Amniotic epithelial cell (primary cell): Measurements from ENCODE around the gene TFPI.
"Not testable (repeated sequence)": the region's sequence is repeated elsewhere in the genome, so short reads cannot be mapped to it uniquely, and the experiment has no call there.

ENCODE experiments used
- DNase-seq: peaks from one replicate; pipeline ENCODE4 v3.0.0-alpha.2; 2010; ENCODE audit warnings: low read depth

The TFPI gene

DNA sequence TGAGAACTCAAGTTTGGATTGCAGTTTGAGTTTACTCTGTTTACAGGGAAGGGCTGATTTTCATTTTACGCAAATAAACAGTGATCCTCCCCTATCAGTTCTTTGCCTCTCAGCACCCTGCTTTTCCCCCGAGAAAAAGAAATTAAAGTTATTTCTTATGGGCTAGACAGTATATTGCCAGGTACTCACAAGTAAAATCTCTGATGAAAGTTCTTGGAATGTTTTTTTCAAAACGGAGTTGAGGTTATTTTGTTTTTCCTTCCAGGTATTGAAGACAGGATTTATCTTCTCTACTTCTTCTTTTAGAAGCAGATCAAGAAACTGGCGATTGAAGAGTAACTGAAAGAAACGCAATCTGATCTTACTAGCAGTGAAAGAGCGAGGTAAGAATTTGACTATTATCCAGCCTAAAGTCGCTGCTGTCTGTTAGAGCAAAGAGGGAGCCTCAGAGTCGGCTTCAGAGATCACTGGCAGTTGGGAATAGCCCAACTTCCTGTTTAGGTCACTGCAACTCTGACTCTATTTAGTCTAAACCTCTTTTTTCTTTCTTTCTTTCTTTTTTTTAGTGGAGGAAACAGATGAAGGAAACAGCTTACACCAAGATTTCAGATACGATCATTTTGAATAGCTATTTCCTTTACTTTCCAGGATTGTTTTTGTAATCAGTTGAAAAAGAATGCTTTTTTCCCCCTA lies at the start of gene TFPI:
Gene TFPI (minus strand): TSS at position 425 of the 693 bp plus-strand sequence. CDS start 50,667 bp downstream, outside the sequence.
- peak; percentile 75 for DNase-seq

DNA sequence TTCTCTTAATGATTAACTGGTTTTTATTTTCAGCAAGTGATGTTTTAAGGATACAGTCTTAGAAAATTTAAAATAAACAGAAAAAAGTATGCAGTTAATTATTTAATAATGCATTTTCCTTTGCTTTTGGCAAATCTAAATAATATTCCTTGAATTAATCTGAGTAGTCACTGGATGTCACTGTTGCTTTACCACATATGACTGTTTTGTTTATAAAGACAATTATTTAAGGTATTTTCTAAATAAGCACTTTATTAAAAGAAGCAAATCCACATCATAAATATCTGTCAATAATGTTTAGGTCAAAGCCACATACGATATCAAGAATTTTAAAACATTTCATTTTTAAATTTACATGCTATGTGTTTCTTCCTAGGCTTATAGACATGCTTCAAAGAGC lies 40.6 kb upstream of the TFPI start:
- DNase-seq = no peak

DNA sequence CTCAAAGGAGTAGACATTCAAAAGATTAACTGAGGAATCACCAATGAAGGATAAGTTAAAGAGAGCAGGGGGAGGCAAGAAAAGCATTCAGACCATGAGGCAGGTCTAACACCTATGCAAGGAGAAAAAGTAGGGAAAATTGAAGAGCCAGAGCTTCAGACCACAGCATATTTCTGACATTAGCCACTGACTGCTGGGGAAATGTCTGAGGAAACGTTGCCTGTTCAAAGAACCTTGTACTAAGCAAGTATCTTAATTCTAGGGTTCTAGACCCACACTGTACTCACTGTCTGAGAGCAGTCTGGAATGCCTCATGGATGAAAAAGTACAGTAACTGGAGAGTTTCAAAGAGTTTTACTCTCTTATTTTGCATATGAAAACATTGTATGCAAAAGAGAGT lies 39.5 kb upstream of the TFPI start:
- peak; percentile 74 for DNase-seq

DNA sequence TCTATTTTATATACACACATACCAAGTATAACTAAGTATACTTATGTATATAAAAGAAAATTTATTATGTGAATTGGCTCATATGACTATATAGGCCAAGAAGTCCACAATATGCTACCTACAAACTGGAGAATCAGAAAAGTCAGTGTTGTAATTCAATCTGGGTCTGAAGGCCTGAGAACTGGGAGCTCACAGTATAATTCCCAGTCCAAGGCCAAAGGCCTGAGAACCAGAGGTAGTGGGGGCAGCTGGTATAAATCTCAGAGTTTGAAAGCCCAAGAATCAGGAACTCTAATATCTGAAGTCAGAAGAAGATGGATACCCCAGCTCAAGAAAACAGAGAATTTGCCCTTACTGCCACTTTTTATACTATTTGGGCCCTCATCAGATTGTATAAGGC lies 38.9 kb upstream of the TFPI start:
- no peak for DNase-seq

DNA sequence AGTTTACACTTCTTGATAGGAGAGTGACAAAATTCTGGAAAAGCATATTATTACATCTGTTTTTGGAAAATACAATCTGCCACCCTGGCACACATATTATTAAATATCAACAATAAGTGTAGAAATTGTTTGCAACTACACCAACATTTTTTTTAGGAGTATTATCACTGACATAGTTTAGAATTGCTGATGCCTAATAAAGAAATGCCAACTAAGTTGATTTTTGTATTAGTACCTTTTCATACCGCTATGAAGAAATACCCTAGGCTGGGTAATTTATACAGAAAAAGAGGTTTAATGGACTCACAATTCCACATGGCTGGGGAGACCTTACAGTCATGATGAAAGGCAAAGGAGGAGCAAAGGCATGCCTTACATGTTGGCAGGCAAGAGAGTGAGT lies 35.9 kb upstream of the TFPI start:
- no peak for DNase-seq

DNA sequence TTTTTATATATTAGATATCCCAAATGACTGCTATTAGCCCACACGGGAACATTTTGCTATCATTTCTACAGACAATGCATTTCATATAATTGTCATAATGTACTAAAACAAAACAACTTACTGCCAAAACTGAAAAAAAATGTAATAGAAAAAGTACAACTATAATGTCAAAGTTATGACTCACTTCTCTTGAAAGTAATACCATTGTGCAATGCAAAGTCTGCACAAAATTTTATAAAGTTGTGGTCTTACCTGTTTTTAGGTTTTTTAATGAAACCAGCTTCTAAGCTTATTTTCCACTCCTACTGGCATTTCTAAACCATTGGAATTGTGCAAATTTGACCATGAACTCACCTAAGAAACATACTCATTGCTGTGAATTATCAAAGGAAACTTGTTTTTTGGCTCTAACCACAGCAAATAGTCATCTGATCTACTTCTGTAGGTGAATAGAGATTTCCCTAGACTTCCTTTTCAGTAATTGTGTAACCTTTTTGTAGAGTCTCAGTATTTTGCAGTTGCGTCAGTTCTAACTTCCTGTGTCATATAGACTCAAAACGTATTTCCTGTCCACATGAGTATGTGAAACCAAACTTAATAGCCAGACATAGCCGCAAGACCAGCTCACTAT lies 31.9 kb upstream of the TFPI start:
- DNase-seq = peak; percentile 72

DNA sequence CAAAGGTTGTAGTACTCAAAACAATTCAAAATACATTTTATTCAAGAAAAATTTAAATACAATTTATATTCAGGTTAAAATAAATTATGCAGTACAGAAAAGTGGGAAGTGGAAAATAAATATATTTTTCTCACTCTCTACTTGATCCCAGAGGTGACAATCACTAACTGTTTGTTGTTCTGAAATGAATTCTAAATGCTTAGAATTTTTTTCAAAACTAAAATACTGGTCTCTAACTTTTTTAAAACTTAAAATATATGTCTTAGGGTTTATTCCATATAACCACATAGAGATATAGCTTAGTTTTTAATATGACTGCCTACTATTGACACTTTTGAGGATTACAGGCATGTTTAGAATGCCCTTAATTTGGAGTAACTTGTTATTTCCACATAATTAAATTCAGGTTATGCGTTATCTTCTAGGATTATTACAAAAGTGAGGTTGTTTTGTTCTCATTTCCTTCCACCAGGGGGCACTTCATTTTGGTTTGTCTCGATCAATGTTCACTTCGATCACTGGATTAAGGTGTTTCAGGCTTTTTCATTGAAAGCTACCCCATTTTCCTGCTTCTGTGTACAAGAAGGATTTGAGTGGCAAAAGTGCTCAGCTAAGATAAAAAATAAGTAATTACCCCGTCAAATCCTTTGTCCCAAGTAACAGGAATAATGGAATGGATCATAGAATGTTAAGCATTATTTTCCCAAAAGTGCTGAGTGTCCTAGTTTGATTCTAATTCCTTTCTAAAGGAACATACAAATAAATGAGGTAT lies 27.1 kb upstream of the TFPI start:
- peak; percentile 35 for DNase-seq

DNA sequence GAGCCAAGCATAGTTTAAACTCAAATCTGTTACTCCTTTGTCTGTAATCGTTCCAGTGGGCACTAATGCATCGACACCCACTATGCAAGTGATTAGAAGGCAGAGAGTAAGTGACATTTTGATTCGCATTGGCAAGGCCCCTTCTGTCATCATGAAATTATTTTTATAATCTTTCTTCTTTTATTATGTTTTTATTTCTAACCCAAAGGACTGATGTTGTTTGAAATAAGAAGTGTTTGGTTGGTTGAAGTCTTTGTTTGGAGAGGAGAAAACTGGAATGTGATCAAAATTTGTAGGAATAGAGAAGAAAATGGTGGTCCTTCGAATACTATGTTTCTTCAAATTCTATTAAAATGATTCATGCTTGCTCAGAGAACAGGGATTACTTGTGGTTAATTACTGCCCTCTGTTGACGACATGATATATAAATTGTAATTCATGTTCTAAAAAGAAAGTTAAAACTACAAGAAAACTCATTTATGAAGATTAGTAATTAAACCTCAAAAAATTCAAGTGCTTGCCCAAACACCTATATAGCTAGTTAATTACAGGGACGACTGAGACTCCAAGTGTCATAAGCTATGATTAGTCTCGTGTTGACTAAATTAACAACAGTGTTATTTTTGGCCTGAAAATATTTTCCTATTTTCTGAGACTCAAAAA lies 26.4 kb upstream of the TFPI start:
- peak; percentile 83 for DNase-seq

DNA sequence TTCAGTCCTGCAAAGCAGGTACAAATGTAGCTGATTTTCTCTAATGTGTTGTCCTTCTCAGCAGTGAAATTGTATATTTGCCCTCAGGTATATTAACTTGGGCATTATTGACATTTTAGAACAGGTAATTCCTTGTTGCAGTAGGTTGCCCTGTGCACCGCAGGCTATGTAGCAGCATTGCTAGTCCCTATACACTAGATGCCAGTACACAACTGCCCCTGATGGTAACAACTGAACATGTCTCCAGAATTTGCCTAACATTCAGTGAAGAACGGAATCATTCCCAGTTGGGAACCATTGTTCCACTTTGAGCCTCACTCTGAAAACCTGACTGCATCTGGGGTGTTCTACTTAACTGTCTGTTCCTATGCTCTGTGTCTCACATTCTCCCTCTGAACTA lies 23.1 kb upstream of the TFPI start:
- DNase-seq = no peak

DNA sequence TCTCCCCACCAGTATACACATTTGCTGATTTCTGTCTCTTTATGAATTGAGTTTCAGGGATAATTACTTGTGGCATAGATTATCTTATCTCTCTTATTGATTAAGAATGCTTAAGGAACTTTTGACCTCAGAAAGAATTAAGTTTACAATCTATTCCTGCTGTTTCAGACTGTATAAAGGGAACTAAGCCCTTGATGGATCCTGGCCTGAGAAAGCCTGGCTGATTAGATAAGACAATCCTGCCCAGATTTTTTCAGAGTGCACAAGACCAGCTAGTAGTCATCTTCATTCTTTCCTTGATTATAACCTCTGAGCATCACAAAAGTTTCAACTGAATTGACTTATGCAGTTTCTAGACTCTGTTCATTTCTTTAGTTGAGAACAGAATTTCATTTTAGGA lies 22.7 kb upstream of the TFPI start:
- DNase-seq = peak; percentile 74

DNA sequence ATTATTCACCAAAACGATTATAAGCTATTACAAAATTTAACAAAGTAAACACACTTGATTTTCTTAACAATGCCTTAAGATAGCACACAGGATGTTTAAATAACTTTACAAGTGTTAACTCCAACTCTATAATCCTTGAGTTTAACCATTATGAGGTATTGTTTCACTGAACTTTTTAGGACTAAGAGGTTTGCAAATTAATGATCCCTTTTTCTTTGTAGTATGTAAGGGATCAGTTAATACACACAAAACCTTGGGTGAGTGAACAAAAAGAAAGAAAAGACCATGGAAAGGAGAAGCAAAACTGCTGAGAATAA lies 21.5 kb upstream of the TFPI start:
- no peak for DNase-seq

DNA sequence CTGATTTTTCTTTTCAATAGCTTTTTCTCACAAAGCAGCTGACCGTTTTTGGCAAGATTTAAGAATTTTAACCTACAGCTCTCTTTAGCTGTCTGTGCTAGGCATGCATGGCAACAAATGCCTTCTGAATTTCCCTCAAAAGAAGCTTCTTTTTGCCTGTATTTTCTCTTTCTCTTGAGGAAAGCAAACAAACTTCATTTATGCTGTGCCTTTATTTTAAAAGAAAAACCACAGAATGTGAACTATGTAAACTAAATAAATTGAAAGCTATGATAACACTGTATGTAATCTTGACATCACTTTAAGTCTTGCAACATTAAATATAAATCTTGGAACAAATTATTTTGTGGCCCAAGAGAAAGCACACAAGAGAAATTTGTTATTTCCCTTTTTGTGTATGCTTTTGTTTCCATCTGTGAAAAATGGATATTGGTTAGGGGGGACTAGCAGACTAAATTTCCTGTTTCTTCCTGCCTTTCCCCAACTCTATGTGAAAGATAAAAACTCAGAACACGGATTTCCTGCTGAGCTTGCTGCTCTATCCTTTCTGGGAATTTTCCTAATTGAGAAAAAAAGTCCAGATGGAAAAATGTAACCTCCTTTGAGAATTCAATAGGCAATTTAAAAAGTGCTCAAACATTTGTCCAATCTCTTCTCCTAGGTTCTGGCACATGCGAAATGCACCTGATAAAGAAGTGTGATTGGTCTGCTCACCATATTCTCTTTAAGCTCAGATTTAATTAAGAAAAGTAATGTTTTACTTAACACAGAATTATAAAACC lies 20.9 kb upstream of the TFPI start:
- DNase-seq = peak; percentile 84

DNA sequence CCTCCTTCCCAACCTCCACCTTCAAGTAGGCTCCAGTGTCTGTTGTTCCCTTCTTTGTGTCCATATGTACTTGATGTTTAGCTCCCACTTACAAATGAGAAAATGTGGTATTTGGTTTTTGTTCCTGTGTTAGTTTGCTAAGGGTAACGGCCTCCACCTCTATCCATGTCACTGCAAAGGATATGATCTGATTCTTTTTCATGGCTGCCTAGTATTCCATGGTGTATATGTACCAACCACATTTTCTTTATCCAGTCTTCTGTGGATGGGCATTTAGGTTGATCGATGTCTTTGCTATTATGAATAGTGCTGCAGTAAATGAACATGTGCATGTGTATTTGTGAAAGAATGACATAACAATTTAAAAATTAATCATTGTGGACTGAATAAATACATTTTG lies 19.5 kb upstream of the TFPI start:
- DNase-seq = no peak

DNA sequence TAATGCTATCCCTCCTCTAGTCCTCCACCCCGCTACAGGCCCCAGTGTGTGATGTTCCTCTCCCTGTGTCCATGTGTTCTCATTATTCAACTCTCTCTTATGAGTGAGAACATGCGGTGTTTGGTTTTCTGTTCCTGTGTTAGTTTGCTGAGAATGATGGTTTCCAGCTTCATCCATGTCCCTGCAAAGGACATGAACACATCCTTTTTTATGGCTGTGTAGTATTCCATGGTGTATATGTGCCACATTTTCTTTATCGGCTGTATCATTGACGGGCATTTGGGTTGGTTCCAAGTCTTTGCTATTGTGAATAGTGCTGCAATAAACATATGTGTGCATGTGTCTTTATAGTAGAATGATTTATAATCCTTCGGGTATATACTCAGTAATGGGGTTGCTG lies 17.8 kb upstream of the TFPI start:
- DNase-seq = not testable (repeated sequence)

DNA sequence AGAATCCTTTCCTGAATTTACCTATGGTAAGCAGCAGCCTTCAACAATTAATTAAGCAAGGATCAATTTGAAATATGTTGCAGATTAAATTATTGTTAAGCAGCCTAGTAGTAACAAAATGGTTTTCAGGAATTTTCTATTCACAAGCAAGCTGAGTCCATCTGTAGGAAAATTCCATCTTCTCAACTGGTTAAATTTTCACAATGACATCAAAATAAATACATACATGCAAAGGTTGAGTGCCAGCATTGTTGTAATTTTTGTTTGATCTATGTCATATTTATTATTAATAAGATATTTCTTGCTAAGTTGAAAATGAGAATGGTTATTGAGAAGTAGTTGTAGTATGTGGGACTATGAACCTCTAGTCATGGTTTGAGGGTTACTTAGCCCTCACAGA lies 15.3 kb upstream of the TFPI start:
- no peak for DNase-seq

DNA sequence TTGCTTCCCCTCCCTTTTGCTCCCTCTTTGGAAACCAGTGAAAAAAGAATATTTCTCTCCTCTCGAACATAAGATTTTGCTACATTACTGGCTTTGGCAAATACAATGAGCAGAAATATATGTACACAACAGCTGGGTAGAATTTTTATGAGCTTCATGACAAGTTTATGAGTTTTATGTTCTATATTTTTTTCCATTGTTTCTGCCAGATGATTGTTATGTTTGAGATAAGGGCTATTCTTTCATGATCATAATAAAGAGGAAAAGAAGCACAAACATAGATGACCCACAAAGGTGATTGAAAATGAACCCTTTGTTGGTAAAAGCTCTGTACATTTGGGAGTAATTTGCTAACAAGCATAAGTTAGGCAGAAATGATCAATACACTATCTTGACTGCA lies 14.8 kb upstream of the TFPI start:
- DNase-seq = no peak

DNA sequence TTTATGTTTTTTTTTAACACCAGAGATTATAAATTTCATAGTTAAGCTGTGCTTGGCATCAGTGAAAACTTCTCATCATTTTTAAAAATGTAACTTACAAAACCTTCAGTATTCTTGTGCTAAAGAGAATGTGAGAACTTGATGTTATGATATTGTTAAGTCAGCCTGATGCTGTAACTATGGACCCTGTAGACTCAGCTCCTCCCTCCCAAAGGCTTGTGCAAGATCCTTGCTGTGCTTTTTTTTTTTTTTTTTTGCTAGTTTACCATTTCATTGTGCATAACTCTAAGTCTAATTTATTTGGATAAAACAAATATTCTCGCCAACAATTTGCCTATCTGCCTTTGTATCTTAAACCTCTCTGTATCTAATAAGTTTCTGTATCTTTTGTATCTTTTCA lies 12.9 kb upstream of the TFPI start:
- DNase-seq = peak; percentile 87

DNA sequence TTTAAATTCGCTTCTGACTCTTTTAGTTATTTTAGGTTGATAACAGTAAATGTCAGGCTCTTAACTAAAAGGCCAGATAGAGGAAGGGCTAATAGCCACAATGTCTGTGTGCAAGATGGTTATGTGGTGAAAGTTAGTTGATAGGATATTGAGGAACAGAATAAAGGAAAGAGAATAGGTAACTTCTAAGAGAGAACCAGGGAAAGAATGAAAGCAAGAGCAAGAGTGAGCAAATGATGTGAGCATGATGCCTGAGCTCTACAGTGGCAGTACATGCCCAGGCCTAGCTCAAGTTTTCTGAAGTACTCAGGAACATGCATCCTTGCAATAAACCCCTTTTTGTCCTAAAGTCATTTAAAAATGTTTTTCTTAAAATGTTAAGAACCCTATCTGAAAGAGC lies 12.5 kb upstream of the TFPI start:
- DNase-seq = no peak

DNA sequence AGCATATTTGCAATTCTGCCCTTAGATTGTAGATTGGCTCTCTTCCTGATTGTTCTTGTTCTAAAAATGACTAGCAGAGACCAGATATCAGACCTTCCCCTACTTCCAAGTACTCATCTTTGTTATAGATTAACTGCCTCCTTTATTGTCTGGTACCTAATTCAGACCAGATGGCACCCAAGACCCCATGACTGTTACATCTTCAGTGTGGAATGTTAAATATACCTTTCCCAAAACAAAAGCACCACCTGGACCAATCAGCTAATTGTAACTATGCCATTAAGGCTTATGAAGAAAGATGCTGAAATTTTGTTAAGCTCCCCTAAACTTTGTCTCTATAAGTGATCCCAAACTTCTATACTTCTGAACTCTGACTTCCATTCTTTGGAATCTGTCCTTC lies 12.0 kb upstream of the TFPI start:
- DNase-seq = no peak

DNA sequence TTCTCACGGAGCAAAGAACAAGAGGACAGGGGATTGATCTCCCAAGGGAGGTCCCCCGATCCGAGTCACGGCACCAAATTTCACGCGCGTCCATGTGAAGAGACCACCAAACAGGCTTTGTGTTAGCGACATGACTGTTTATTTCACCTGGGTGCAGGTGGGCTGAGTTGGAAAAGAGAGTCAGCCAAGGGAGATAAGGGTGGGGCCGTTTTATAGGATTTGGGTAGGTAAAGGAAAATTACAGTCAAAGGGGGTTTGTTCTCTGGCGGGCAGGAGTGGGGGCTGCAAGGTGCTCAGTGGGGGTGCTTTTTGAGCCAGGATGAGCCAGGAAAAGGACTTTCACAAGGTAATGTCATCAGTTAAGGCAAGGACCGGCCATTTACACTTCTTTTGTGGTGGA lies 11.4 kb upstream of the TFPI start:
- not testable (repeated sequence) for DNase-seq

DNA sequence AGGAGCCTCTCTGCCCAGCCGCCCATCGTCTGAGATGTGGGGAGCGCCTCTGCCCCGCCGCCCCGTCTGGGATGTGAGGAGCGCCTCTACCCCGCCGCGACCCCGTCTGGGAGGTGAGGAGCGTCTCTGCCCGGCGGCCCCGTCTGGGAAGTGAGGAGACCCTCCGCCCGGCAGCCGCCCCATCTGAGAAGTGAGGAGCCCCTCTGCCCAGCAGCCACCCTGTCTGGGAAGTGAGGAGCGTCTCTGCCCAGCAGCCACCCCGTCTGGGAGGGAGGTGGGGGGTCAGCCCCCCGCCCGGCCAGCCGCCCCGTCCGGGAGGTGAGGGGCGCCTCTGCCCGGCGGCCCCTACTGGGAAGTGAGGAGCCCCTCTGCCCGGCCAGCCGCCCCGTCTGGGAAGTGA lies 2.3 kb upstream of the TFPI start:
- not testable (repeated sequence) for DNase-seq

DNA sequence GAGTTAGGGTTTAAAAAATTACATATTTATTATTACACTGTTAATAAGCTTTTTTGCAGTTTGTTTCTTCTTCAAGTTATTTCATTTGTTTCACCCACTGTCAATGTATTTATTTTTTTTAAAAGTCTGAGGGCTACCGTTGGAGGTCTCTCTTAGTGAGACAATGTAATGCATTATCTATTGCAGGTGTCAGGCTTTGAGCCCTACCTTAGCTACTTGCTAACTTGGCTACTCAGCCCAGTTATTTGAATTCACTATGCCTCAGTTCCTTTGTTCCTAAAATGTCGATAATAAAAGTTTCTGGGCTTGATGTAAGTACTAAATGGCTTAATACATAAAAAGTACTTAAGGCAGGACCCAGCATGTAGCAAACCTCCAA lies 458 bp upstream of the TFPI start:
- no peak for DNase-seq
